Measurements from ENCODE around the gene DAZAP1.

- TF ChIP-seq CTCF (IDR thresholded peaks at IDR 0.05; ENCODE audit: poor library complexity) (no peak), EZH2phosphoT487 (IDR thresholded peaks at IDR 0.05; ENCODE audit: low read depth, severe bottlenecking, unreplicated experiment) (no peak), EZH2 (IDR thresholded peaks at IDR 0.05; ENCODE audit: borderline replicate concordance) (no peak)
Observed at GRCh38 chr19:1374250-1374577, 33.2 kb upstream of the DAZAP1 start.

All from hepatocyte (in vitro differentiated cells).